GM18520 (cell line): ENCODE measurements around the gene ARSB.
"Not testable (repeated sequence)": the region's sequence is repeated elsewhere in the genome, so short reads cannot be mapped to it uniquely, and the experiment has no call there.

Experiments used
- ATAC-seq: cut with Tn5 transposase; IDR thresholded peaks from one replicate; pipeline ENCODE4 v1.9.1; 2021; ENCODE audit not compliant: unreplicated experiment

ARSB gene

DNA sequence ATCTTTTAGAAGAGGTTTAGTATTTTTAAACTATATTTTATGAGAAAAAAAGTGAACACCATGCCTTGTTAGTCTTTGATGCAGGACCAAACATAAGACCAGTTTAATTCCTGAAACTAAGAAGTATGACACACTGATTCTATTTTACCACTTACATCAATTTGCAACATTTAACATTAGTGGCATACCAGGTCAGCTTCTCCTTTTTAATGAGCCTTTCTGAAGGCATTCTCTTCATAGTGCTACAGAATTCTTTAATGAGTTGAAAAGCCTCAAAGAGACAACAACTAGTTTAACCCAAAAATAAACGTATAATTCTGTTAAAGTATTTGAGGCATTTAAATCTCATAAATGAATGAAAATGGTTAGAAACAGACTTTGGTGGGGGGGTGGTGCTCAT lies 28.2 kb downstream of the ARSB start:
- no peak for ATAC-seq

DNA sequence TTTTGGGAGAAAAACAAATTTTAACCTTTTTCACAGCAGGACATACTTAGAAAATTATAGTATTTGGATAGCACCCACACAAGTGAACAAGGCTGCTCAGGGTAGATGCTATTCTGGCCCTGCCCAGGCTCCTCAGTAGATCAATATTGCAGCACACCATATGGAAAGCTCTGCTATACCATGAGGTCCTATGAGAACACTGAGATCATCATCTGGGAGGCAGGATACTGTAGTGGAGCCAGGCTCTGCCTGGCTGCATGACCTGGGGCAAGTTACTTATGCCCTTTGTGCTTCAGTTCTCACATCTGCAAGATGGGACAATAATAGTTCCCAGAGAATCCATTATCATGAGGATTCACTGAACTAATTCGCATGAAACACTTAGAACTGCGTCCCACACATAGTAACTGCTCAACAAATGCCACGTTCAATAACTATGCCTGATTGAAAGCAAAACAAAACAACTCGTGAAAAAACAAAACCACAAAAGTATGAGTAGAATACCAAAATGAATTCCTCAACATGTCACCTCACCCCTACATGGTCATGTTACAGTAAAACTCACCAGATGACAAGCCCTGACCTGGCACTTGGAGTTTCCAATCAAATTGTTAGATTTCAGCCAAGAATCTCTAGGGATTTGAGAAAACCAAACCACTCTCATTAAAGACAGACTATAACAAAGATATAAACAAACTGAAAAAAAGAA lies 31.9 kb downstream of the ARSB start:
- peak; percentile 75 for ATAC-seq

DNA sequence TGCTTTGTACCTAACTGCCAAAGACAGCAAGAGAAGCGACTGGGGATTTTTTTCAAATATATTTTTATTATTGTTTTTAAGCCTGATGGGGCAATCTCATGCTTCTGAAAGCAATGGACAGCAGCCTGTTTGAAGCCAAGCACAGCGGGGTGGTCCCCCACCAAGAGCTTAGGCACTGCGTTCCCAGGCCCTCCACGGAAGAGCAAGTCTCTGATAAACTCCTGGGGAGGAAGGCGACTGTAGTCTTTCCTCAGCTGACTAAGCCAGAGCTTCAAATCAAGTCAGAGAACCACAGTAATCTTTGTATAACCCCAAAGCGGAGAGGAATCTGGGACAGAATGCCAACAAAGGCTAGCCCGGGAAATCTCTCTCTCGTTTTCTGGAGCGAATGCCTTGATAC lies 54.4 kb downstream of the ARSB start:
- ATAC-seq, result no peak

DNA sequence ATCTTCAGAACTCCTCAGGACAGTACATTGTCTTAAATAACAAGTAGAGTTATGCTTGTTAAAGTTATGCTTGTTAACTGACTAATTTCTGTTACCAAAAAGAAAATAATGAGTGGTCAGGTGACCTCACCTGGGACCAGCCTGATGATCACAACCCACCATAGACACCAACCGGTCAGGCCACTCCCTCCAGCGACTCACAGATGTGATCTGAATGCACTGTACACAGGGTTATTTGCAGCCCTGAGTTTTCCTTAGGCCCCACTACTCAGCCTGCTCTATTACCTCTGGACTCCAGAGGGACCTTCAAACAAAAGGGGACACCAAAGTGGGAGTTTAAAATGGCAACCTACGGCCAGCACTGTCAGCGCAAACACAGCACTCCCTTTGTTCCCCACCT lies 55.3 kb downstream of the ARSB start:
- ATAC-seq, result no peak

DNA sequence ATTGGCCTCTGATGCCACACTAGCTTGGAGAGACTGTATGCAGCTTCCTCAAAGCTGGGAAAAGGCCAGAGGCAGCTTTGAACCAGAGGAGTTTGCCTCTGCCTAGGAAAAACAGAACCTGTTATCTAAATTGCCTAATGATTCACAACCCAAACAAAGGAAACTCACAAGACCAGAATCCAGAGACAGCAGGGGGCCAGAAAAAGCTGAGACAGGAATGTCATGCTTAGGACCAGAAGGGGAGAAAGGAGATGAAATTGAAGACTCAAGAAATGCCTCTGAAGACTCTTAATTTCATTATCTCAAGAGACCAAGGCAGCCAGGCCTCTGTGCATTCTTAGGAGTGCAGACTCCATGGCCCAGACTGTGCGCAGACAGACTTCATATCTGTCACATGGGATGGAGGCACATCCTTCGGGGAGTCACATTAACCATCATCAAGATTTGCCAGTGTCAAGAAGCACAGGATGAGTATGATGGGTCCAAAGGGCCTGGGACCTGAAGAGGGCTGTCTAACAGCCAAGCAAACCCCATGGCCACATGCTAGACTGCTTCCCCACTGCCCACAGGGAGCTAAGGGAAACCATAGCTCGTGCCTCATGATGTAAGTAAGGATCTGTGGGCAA lies 57.3 kb downstream of the ARSB start:
- ATAC-seq, result no peak

DNA sequence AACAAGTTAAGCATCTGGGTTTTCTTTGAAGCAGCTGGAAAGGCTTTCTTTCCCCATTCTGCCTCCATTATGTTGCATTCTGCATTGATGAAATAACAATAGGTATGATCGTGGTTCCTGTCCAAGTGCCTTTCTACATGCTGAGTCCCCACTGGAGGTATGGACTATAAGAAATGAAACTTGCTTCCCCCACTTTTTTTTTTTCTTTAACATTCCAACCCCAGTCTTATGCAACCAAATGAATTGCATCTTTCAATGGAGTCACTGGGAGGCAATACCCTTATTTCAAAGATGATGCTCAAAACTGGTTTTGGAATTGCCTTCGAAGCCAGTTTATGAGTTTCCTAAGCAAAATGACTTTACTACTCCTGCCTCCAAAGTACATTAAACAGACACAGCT lies 58.9 kb downstream of the ARSB start:
- no peak for ATAC-seq

DNA sequence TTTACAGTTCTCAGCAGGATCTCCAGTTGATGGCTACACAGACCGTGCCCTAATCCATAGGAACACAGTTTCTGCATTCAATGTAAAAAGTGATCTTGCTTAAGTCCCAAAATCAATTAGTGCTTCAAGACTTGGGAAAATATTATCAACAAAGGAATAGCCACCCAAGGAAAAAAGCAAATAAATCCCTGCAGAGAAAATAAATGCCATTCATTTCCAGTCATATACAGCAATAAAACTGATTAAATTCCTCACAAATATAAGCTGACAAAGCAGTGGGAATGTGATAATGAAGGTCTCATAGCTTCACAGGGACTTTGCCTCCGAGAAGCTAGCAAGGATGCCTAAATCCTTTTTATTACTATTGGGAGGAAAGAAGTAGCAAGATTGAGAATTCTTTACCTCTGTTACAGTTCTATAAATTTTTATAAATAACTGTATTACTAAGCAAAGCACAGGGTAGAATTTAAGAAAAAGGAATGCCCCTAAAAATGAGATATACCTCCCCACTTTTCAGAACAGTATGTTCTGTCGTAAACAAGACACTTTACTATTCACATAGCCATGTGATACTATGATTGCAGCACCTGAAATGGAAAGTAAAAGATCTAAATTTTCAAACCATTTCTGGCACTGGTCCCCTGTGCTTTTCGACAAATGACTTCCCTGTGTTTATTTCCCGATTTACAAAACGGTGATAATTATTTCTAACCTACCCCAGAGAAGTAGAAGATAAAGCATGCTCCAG lies 59.8 kb downstream of the ARSB start:
- ATAC-seq, result no peak

DNA sequence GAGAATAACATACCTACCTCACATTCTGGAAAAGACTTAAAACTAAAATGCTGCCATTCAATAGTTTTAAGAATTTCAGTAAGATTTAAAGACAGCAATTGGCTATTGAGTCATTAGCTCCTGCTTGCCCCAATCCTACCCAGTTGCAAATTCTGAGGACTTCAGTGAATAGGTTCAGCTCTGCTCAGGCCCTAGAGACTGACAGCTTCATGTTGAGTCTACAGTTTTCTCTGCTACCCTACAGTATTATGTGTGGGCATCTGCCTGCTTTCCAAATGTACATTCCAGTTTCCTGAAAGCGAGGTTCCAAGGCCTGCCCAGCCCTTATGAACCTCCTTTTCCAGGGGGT lies 61.5 kb downstream of the ARSB start:
- no peak for ATAC-seq

DNA sequence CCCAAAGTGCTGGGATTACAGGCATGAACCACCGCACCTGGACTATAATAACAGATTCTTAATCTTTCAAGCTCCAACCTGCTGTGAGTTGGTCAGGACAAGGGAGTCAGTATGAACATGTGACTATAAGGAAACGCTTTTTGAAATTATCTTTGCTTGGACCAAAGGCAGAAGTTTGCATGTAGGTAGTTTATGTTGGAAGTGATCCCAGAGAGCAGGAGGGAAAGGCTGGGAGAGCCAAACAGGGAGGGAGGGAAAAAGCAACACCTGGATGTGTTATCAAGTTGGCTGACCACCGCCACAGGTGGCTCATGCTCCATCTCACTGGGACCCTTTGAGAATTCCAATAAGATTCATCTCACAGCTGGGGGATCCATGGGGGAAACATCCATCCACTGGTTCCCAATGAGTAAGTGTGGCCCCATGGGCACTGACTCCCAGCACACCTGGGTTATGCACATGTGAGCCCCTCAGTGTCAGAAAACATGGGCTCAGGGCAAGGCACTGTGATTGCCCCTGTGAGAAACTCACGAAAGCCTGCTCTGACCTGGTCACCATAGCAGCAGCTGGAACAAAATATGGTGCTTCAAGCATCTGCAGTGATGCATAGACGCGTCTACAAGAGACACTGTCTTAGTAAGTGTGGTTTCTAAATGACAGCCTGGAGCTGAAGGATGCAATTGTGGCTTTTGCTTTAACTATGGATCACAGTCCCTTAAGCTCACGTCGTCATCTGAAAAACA lies 62.1 kb downstream of the ARSB start:
- ATAC-seq, result peak; percentile 80

DNA sequence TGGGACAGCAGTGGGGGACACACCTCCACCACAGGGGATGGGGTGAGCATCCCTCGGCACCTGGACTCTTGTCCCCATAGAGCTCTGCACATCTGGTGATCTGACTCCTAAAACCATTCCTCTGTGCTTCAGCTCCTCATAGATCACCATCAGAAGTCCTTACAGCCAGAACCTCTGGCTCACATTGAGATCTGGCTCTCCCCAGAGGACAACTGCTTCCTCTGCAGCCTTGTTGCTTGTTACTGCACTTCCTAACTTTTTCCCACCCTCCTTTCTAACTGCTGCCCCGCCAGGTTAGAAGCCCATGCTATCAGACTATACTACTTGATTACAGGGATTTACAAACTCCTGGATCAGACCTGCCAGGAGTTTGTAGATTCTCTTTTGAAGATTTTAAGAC lies 64.5 kb downstream of the ARSB start:
- no peak for ATAC-seq

DNA sequence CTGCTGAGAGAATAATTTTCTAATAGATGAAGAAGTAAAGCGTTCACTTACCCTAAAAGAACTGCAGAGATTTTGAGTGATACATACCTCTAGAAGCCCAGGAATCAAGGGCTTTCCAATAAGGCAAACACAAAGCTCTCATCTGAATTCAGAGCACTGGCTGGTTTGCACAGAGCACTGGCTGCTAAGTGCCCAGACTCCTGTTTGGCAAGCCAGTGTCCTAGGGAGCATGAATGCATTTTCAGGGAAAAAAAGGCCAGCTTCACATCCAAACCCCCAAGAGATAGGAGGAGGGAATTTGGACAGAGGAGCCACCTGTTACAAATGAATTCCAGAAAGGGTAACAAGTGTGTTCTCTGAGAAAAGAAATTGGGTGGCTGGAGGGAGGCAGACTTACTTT lies 65.3 kb downstream of the ARSB start:
- no peak for ATAC-seq

DNA sequence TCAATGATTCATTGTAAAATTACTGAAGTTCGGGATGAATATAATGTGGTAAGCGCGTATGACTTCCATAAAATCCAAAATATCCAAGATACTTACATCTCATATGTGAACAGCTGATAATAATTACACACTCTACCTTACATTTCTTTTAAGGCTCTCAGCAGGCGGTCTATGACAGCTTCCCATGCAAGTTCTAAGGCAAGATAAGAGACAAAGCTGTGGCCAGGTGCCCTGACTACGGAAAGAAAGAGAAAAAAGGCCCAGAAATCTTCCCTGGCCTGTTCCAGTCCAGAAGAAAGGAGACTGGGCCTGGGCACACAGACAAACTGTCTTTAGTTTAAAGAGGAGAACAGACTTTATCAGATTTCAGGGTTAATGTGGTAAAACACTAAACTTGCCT lies 69.1 kb downstream of the ARSB start:
- ATAC-seq, result no peak

DNA sequence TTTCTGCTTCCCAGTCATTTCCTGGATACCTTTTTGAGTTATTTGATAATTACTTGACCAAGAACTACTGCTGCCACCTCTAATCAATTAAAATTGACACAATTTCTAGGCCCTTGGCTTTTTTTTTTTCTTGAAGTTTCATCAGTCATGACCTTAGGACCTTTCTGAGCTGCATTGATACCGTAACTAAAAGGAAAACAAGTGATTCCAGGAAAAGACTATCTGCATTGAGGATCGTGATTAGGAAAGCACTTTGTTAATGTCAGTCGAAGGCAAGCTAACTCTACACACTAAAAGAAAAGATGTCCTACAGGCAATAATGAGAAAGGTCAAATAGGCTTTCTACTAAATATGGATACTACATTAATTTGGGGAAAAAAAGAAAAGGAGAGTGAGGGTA lies 69.9 kb downstream of the ARSB start:
- no peak for ATAC-seq

DNA sequence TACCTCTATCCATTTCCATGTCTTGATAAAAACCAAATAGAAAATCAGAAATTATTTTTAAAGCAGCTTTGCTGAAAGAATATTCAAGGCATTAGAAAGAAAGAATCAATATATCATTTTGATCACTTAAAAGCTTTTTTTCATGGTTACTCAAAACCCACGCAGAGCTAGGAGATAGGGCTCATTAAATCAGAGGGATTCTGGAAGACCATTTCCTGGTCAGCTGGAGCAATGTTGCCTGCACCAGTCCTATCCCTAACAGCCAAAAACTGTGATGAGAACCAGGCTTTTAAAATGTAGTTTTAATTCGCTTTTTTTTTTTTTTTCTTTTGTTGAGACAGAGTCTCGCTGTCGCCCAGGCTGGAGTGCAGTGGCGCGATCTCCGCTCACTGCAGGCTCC lies 72.3 kb downstream of the ARSB start:
- ATAC-seq, result no peak

DNA sequence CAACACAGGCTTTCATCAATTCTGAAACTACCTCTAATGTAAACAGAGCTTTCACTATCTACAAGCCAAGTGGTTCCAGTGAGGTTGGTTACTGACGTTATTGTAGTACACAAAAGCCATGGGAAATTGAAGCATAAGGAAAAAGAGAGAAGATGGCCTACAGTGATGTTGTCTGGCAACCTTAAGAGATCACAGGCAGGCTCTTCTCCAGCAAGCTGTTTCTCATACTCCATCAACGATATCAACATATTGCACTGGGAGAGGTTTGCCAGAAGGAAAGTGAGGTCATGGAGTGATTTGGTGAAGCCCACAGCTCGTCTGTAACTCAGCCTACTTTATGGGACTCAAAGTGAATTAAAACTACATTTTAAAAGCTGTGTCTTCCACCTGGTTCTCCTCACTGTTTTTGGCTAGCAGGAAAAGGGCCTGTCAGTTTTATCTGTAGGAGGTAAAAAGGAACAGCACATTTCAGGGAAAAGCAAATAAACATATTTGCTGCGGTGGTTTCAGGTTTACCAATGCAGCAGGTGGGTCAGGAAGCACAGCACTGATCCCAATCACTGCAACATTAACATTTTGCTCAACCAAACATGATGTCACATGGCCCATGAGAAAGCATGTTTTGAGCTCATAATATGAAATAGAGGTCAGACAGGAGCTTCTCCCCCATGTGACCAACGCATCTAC lies 72.9 kb downstream of the ARSB start:
- no peak for ATAC-seq

DNA sequence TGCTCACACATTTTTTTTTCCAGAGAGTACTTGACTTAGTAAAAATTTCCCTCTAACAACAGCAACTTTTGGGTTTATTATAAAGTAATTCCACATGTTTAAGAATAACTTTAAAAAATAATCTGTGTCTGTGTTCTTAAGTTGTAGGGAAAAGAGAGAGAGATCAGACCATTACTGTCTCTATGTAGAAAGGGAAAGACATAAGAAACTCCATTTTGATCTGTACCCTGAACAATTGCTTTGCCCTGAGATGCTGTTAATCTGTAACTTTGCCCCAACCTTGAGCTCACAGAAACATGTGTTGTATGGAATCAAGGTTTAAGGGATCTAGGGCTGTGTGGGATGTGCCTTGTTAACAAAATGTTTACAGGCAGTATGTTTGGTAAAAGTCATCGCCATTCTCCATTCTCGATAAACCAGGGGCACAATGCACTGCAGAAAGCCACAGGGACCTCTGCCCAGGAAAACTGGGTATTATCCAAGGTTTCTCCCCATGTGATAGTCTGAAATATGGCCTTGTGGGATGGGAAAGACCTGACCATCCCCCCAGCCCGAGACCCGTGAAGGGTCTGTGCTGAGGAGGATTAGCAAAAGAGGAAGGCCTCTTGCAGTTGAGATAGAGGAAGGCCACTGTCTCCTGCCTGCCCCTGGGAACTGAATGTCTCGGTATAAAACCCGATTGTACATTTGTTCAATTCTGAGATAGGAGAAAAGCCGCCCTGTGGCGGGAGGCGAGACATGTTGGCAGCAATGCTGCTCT lies 75.7 kb downstream of the ARSB start:
- not testable (repeated sequence) for ATAC-seq

DNA sequence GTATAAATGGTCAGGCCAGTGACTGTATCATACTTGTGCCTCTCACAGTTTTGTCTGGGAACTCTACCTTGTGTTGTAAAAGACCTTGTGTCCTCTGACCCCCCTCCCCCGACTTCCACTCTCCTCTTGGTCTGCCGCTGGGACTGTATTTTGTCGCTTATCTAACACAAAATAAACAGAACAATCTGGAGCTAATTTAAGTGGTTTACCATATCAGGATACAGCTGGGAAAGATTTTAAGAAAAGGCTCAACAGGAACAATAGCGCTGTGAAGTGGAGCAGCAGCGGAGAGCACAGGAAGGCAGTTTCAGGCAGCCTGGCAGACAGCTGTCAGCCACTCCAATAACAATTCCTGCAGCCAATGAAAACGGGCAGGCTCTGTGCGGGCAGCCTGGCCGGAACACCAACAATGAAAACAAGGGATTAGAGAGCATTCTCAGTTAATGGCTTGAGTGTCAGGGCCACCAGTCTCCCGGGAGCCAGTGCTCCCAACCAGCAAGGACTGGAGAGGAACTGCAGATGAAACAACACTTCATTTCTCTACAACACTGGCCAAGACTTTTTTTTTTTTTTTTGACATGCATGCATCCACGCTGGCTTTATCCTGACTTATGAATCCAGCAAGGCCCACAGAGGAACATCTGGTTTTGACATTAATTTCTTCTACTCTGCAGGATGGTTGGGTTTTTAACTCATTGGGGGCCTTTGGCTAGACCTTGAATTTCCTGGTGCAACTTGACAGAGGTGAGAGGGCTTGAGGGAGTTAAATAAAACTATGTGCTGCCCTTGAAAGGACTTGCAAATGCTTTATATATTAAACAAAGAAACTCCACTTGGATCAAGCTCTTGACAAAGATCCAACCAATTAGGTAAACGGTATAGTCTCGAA lies 76.7 kb downstream of the ARSB start:
- ATAC-seq, result no peak

DNA sequence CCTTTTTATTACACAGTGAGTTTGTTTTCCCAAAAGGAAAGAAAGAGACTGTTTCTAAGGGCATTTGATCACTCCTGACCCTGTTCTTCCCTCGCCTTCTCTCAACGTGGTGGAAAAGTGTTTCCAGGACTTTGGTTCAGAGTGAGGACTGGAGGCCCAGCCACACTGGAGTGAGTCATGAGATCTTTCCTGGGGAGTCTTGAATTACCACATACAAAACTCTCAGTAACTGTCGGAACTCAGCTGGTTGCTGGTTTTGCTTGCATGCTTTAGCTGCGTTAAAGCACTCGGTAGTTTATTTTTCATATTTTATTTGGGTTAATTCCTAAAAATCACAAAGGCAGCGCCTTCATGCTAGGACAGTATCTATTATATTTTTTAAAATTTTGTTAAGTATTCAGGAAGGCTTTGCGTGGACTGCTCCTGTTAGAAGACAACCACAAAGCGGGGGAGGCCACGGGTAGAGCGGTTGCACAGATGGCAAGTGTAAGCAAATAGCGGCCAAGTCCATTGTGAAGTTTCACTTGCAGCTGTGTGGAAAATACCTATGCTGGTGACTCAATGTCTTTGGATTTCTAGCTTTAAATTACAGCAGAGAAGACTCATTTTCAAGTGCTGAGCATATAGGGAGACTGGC lies 77.7 kb downstream of the ARSB start:
- ATAC-seq, result no peak
